Neural progenitor cell (in vitro differentiated cells): ENCODE data around the gene PARVG. TPM values are rescaled to one million over a fixed set of nuclear protein-coding genes. Genes with fewer than 3 reads are reported as not detected.
A peak's percentile ranks its signal among the peaks of the same experiment; 100 is the strongest.

Experiments
- DNase-seq: peaks from one replicate; pipeline ENCODE4 v3.0.0-alpha.2; 2016; ENCODE audit warnings: low spot score
- H2AFZ ChIP-seq: fragments of 200-600 bp; sonication (generic); replicated peaks from 2 replicates; pipeline ENCODE4 v1.6.1; 2016; ENCODE audit warnings: antibody characterized with exemption
- H3F3A ChIP-seq: fragments of 200-600 bp; sonication (generic); 2 replicates; pipeline ENCODE4 v1.6.1; 2016; ENCODE audit warnings: antibody characterized with exemption, low read depth
- H3K27ac ChIP-seq: fragments of 200-600 bp; sonication (generic); 2 replicates; pipeline ENCODE4 v1.5.1; 2016; ENCODE audit warnings: mild to moderate bottlenecking
- H3K27me3 ChIP-seq: fragments of 200-600 bp; sonication (generic); 2 replicates; pipeline ENCODE4 v1.6.1; 2016; ENCODE audit warnings: mild to moderate bottlenecking, moderate library complexity
- H3K36me3 ChIP-seq: fragments of 200-600 bp; sonication (generic); 2 replicates; pipeline ENCODE4 v1.5.1; 2016
- H3K4me1 ChIP-seq: fragments of 200-600 bp; sonication (generic); 2 replicates; pipeline ENCODE4 v1.6.1; 2016; ENCODE audit warnings: mixed run types
- H3K4me2 ChIP-seq: fragments of 200-600 bp; sonication (generic); 2 replicates; pipeline ENCODE4 v1.6.1; 2016
- H3K4me3 ChIP-seq: fragments of 200-600 bp; sonication (generic); 2 replicates; pipeline ENCODE4 v1.5.1; 2016
- H3K79me2 ChIP-seq: fragments of 200-600 bp; sonication (generic); 2 replicates; pipeline ENCODE4 v1.6.1; 2016; ENCODE audit warnings: low read depth
- H3K9ac ChIP-seq: fragments of 200-600 bp; sonication (generic); 2 replicates; pipeline ENCODE4 v1.6.1; 2016
- H3K9me3 ChIP-seq: fragments of 200-600 bp; sonication (generic); 2 replicates; pipeline ENCODE4 v1.5.1; 2016; ENCODE audit warnings: low read depth
- H4K20me1 ChIP-seq: fragments of 200-600 bp; sonication (generic); 2 replicates; pipeline ENCODE4 v1.6.1; 2016; ENCODE audit warnings: low read depth
- H3K27ac Mint-ChIP-seq: 3 replicates; pipeline ENCODE4 v1.8.0; 2021; ENCODE audit warnings: mixed read lengths
- H3K27me3 Mint-ChIP-seq: 2 replicates; pipeline ENCODE4 v1.8.0; 2022; ENCODE audit warnings: low read depth, mild to moderate bottlenecking, inconsistent platforms, moderate library complexity, mixed read lengths; ENCODE audit not compliant: insufficient read depth
- H3K36me3 Mint-ChIP-seq: 3 replicates; pipeline ENCODE4 v1.8.0; 2021; ENCODE audit warnings: mixed read lengths
- H3K4me1 Mint-ChIP-seq: 3 replicates; pipeline ENCODE4 v1.8.0; 2021; ENCODE audit warnings: mixed read lengths
- H3K4me3 Mint-ChIP-seq: 3 replicates; pipeline ENCODE4 v1.8.0; 2021; ENCODE audit warnings: mild to moderate bottlenecking, moderate library complexity, mixed read lengths
- H3K9me3 Mint-ChIP-seq: 3 replicates; pipeline ENCODE4 v1.8.0; 2020; ENCODE audit warnings: mixed read lengths
- CTCF ChIP-seq: fragments of 200-600 bp; sonication (generic); IDR thresholded peaks from 2 replicates; pipeline ENCODE4 v1.5.1; 2017; ENCODE audit warnings: antibody characterized with exemption, mild to moderate bottlenecking
- EZH2 ChIP-seq: fragments of 200-600 bp; sonication (generic); IDR thresholded peaks from 2 replicates; pipeline ENCODE4 v1.6.1; 2017; ENCODE audit warnings: antibody characterized with exemption, mild to moderate bottlenecking, moderate library complexity
- EZH2phosphoT487 ChIP-seq: fragments of 200-600 bp; sonication (generic); IDR thresholded peaks from 2 replicates; pipeline ENCODE4 v1.6.1; 2017; ENCODE audit warnings: antibody characterized with exemption
- total RNA-seq: library from RNA; depleted of rRNA; stranded (reverse); fragments of >200 nt; gene quantifications from 2 replicates; pipeline ENCODE4 v1.2.3, GENCODE V29; 2015; ENCODE audit warnings: low replicate concordance

PARVG gene
- total RNA-seq, 1 donor from 2014 or later = not detected

- Mint-ChIP-seq H3K4me3 (no peak overlapping the region), H3K36me3 (no peaks in the 10 kb centered on the region), H3K9me3 (no peaks in the 10 kb centered on the region), H3K27me3 (peaks cover 5% of the 10 kb centered on the region), H3K27ac (no peak overlapping the region), H3K4me1 (peaks cover 20% of the 10 kb centered on the region)
- TF ChIP-seq CTCF (no peak), EZH2phosphoT487 (peak; percentile 16), EZH2 (no peak)
- Histone ChIP-seq H3K27me3 (no peaks in the 10 kb centered on the region), H3K36me3 (no peaks in the 10 kb centered on the region), H3K4me1 (peaks cover 28% of the 10 kb centered on the region), H3K79me2 (no peaks in the 10 kb centered on the region), H4K20me1 (no peaks in the 10 kb centered on the region), H3K9ac (no peak overlapping the region), H3K9me3 (no peaks in the 10 kb centered on the region), H3F3A (peaks cover 23% of the 10 kb centered on the region), H3K4me3 (no peak overlapping the region), H2AFZ (peak overlapping the region; percentile 91), H3K4me2 (peak overlapping the region; percentile 61), H3K27ac (peak overlapping the region; percentile 85)
- peak; percentile 63 for DNase-seq
Observed at GRCh38 chr22:44179196-44179988, 1.3 kb upstream of the PARVG start.

- TF ChIP-seq EZH2phosphoT487 (no peak), CTCF (no peak), EZH2 (no peak)
- H3K9me3 Mint-ChIP-seq = no peaks in the 10 kb centered on the region
- Histone ChIP-seq H3K79me2 (no peaks in the 10 kb centered on the region), H3K4me1 (peaks cover 28% of the 10 kb centered on the region), H3K27me3 (no peaks in the 10 kb centered on the region), H4K20me1 (no peaks in the 10 kb centered on the region), H3K9ac (no peak overlapping the region), H3K36me3 (no peaks in the 10 kb centered on the region), H3K27ac (peak overlapping the region; percentile 85), H3F3A (peaks cover 23% of the 10 kb centered on the region), H3K4me2 (peak overlapping the region; percentile 61), H2AFZ (peak overlapping the region; percentile 91), H3K4me3 (no peak overlapping the region), H3K9me3 (no peaks in the 10 kb centered on the region)
- no peak for DNase-seq
- no peaks in the 10 kb centered on the region for H3K36me3 Mint-ChIP-seq
- H3K4me3 Mint-ChIP-seq = no peak overlapping the region
- peak overlapping the region; percentile 37 for H3K27ac Mint-ChIP-seq
- peaks cover 20% of the 10 kb centered on the region for H3K4me1 Mint-ChIP-seq
- H3K27me3 Mint-ChIP-seq = peaks cover 5% of the 10 kb centered on the region
Observed at GRCh38 chr22:44179989-44180705, 578 bp upstream of the PARVG start.

- Histone ChIP-seq H3F3A (peaks cover 23% of the 10 kb centered on the region), H3K4me1 (peaks cover 28% of the 10 kb centered on the region), H3K4me2 (no peak overlapping the region), H3K79me2 (no peaks in the 10 kb centered on the region), H2AFZ (no peak overlapping the region), H3K36me3 (no peaks in the 10 kb centered on the region), H3K27me3 (no peaks in the 10 kb centered on the region), H3K9me3 (no peaks in the 10 kb centered on the region), H3K4me3 (no peak overlapping the region), H4K20me1 (no peaks in the 10 kb centered on the region), H3K9ac (no peak overlapping the region), H3K27ac (no peak overlapping the region)
- Mint-ChIP-seq H3K36me3 (no peaks in the 10 kb centered on the region), H3K9me3 (no peaks in the 10 kb centered on the region), H3K4me3 (peak overlapping the region; percentile 10), H3K4me1 (peaks cover 20% of the 10 kb centered on the region), H3K27me3 (peaks cover 5% of the 10 kb centered on the region), H3K27ac (peak overlapping the region; percentile 38)
- DNase-seq = no peak
- TF ChIP-seq EZH2 (no peak), CTCF (no peak), EZH2phosphoT487 (no peak)
Observed at GRCh38 chr22:44181033-44181911, 547 bp downstream of the PARVG start.
